Activated CD8-positive, alpha-beta memory T cell treated with anti-CD3 and anti-CD28 coated beads for 48 hours (primary cell): ENCODE results near the gene KRTAP10-7.
"Not testable (repeated sequence)": the region's sequence is repeated elsewhere in the genome, so short reads cannot be mapped to it uniquely, and the experiment has no call there.

Experiments used
- DNase-seq, 3 experiments: peaks; one replicate each; pipeline ENCODE4 v3.0.0-alpha.2; 2020; ENCODE audit warnings: low read depth in 2 of 3, low spot score in 2 of 3

The KRTAP10-7 gene

GRCh38 chr21:44571296-44571695, 29.1 kb upstream of the KRTAP10-7 start:
- DNase-seq = no peak

GRCh38 chr21:44571844-44572782, 28.3 kb upstream of the KRTAP10-7 start:
- DNase-seq = no peak

- no peak for DNase-seq
Observed at GRCh38 chr21:44572959-44573583, 27.3 kb upstream of the KRTAP10-7 start.

- not testable (repeated sequence) for DNase-seq
Observed at GRCh38 chr21:44573630-44574456, 26.6 kb upstream of the KRTAP10-7 start, which contains the start of gene KRTAP10-4. KRTAP10-4 (plus strand) TSS chr21:44573729; CDS start chr21:44573759, 30 bp downstream.

- DNase-seq = no peak
Observed at GRCh38 chr21:44574457-44575306, 25.7 kb upstream of the KRTAP10-7 start.

- no peak for DNase-seq
Observed at GRCh38 chr21:44575307-44576024, 24.9 kb upstream of the KRTAP10-7 start.

- DNase-seq = no peak
Observed at GRCh38 chr21:44576025-44576420, 24.4 kb upstream of the KRTAP10-7 start.

- DNase-seq = no peak
Observed at GRCh38 chr21:44578371-44579055, 21.9 kb upstream of the KRTAP10-7 start.

- no peak for DNase-seq
Observed at GRCh38 chr21:44579056-44579832, 21.2 kb upstream of the KRTAP10-7 start.

- DNase-seq = no peak
Observed at GRCh38 chr21:44579833-44580144, 20.6 kb upstream of the KRTAP10-7 start.

- not testable (repeated sequence) for DNase-seq
Observed at GRCh38 chr21:44580231-44580821, 20.1 kb upstream of the KRTAP10-7 start, which contains the start of gene KRTAP10-5. KRTAP10-5 (minus strand) TSS chr21:44580604; CDS start chr21:44580578, 26 bp downstream.

GRCh38 chr21:44581158-44581557, 19.2 kb upstream of the KRTAP10-7 start:
- DNase-seq = no peak

GRCh38 chr21:44582055-44582454, 18.3 kb upstream of the KRTAP10-7 start:
- DNase-seq = no peak

- no peak for DNase-seq
Observed at GRCh38 chr21:44583089-44583799, 17.2 kb upstream of the KRTAP10-7 start.

- no peak for DNase-seq
Observed at GRCh38 chr21:44583800-44584147, 16.6 kb upstream of the KRTAP10-7 start.

GRCh38 chr21:44585892-44586291, 14.5 kb upstream of the KRTAP10-7 start:
- DNase-seq = no peak

- DNase-seq = no peak
Observed at GRCh38 chr21:44589094-44589493, 11.3 kb upstream of the KRTAP10-7 start.
